Endothelial cell (in vitro differentiated cells): ENCODE measurements around the gene NFATC2. TPM values are rescaled to one million over a fixed set of nuclear protein-coding genes. Genes with fewer than 3 reads are reported as not detected.

Source experiments
- DNase-seq: peaks from one replicate; pipeline ENCODE4 v3.0.0; 2021; ENCODE audit warnings: low spot score
- H3K27ac Mint-ChIP-seq: one replicate; pipeline ENCODE4 v1.8.0; 2021; ENCODE audit warnings: mixed read lengths, inconsistent platforms; ENCODE audit not compliant: unreplicated experiment
- H3K27me3 Mint-ChIP-seq: one replicate; pipeline ENCODE4 v1.8.0; 2021; ENCODE audit warnings: mild to moderate bottlenecking, moderate library complexity, mixed read lengths, inconsistent platforms; ENCODE audit not compliant: unreplicated experiment
- H3K36me3 Mint-ChIP-seq: one replicate; pipeline ENCODE4 v1.8.0; 2021; ENCODE audit warnings: mild to moderate bottlenecking, low read depth, mixed read lengths, inconsistent platforms; ENCODE audit not compliant: unreplicated experiment
- H3K4me1 Mint-ChIP-seq: one replicate; pipeline ENCODE4 v1.8.0; 2021; ENCODE audit warnings: mild to moderate bottlenecking, mixed read lengths, inconsistent platforms; ENCODE audit not compliant: unreplicated experiment
- H3K4me3 Mint-ChIP-seq: one replicate; pipeline ENCODE4 v1.8.0; 2021; ENCODE audit warnings: mild to moderate bottlenecking, mixed read lengths, inconsistent platforms; ENCODE audit not compliant: unreplicated experiment
- H3K9me3 Mint-ChIP-seq: one replicate; pipeline ENCODE4 v1.8.0; 2021; ENCODE audit warnings: mixed read lengths, inconsistent platforms; ENCODE audit not compliant: unreplicated experiment
- CTCF ChIP-seq: fragments of 200-600 bp; sonication (generic); IDR thresholded peaks from one replicate; pipeline ENCODE4 v1.5.0; 2021; ENCODE audit warnings: antibody characterized with exemption; ENCODE audit not compliant: unreplicated experiment
- total RNA-seq: library from RNA; stranded (reverse); fragmentation: NEBNext Ultra II Directional; extraction: Animal tissue kit (Norgen Biotek cat#: 25700); gene quantifications from one replicate; pipeline ENCODE4 v1.2.1, GENCODE V29; 2021; ENCODE audit not compliant: unreplicated experiment

NFATC2 gene
- total RNA-seq, 1 donor from 2014 or later = 3.5 TPM

- Mint-ChIP-seq H3K9me3 (no peaks in the 10 kb centered on the region), H3K27me3 (peaks cover 4% of the 10 kb centered on the region), H3K36me3 (peaks cover 3% of the 10 kb centered on the region), H3K4me3 (no peak overlapping the region), H3K27ac (no peak overlapping the region), H3K4me1 (no peaks in the 10 kb centered on the region)
- no peak for DNase-seq
- no peak for TF ChIP-seq CTCF
These were observed 34.4 kb downstream of the NFATC2 start for GRCh38 chr20:51508158-51508557.

GRCh38 chr20:51507216-51508036 is 35.1 kb downstream of the NFATC2 start:
- TF ChIP-seq CTCF = no peak
- H3K4me1 Mint-ChIP-seq = no peaks in the 10 kb centered on the region
- no peaks in the 10 kb centered on the region for H3K9me3 Mint-ChIP-seq
- H3K27me3 Mint-ChIP-seq = peaks cover 4% of the 10 kb centered on the region
- H3K36me3 Mint-ChIP-seq = peaks cover 3% of the 10 kb centered on the region
- H3K27ac Mint-ChIP-seq = no peak overlapping the region
- H3K4me3 Mint-ChIP-seq = no peak overlapping the region
- no peak for DNase-seq

- Mint-ChIP-seq H3K27me3 (peaks cover 4% of the 10 kb centered on the region), H3K4me1 (peaks cover under 1% of the 10 kb centered on the region), H3K4me3 (no peak overlapping the region), H3K9me3 (no peaks in the 10 kb centered on the region), H3K27ac (no peak overlapping the region), H3K36me3 (peaks cover 3% of the 10 kb centered on the region)
- TF ChIP-seq CTCF = no peak
- no peak for DNase-seq
These were observed 35.8 kb downstream of the NFATC2 start for GRCh38 chr20:51506527-51507215.

GRCh38 chr20:51505566-51505965 is 37.0 kb downstream of the NFATC2 start:
- DNase-seq = no peak
- TF ChIP-seq CTCF = no peak
- H3K4me1 Mint-ChIP-seq = peaks cover 8% of the 10 kb centered on the region
- no peaks in the 10 kb centered on the region for H3K36me3 Mint-ChIP-seq
- peaks cover 4% of the 10 kb centered on the region for H3K27me3 Mint-ChIP-seq
- H3K27ac Mint-ChIP-seq = no peak overlapping the region
- H3K9me3 Mint-ChIP-seq = no peaks in the 10 kb centered on the region
- no peak overlapping the region for H3K4me3 Mint-ChIP-seq

- Mint-ChIP-seq H3K27me3 (peaks cover 4% of the 10 kb centered on the region), H3K36me3 (peaks cover 4% of the 10 kb centered on the region), H3K4me1 (peaks cover 12% of the 10 kb centered on the region), H3K4me3 (no peak overlapping the region), H3K9me3 (no peaks in the 10 kb centered on the region), H3K27ac (no peak overlapping the region)
- no peak for TF ChIP-seq CTCF
- DNase-seq = no peak
These were observed 39.1 kb downstream of the NFATC2 start for GRCh38 chr20:51503376-51503775.
